OCI-LY1 (cell line): ENCODE results near the gene DTX3.
"Not testable (repeated sequence)": the region's sequence is repeated elsewhere in the genome, so short reads cannot be mapped to it uniquely, and the experiment has no call there.

ENCODE experiments used
- H2AFZ ChIP-seq: fragments of 200-600 bp; sonication (generic), shearing (Covaris generic); 2 replicates; pipeline ENCODE4 v1.6.0; 2014; ENCODE audit warnings: antibody characterized with exemption, mild to moderate bottlenecking, low read length
- H3F3A ChIP-seq: fragments of 200-600 bp; sonication (generic), shearing (Covaris generic); 2 replicates; pipeline ENCODE4 v1.6.0; 2014; ENCODE audit warnings: mild to moderate bottlenecking, antibody characterized with exemption, low read length, moderate library complexity; ENCODE audit not compliant: insufficient read depth
- H3K27ac ChIP-seq: fragments of 200-600 bp; sonication (generic); 2 replicates; pipeline ENCODE4 v1.5.1; 2014; ENCODE audit warnings: low read length, mixed run types, mild to moderate bottlenecking, low read depth; ENCODE audit not compliant: poor library complexity, severe bottlenecking
- H3K27me3 ChIP-seq: fragments of 200-600 bp; sonication (generic); 2 replicates; pipeline ENCODE4 v1.6.0; 2014; ENCODE audit warnings: antibody characterized with exemption, mild to moderate bottlenecking, low read length, moderate library complexity; ENCODE audit not compliant: insufficient read depth
- H3K36me3 ChIP-seq: fragments of 200-600 bp; sonication (generic); 2 replicates; pipeline ENCODE4 v1.6.1; 2014; ENCODE audit warnings: mild to moderate bottlenecking, antibody characterized with exemption, low read length, moderate library complexity, mixed read lengths; ENCODE audit not compliant: insufficient read depth
- H3K4me1 ChIP-seq: fragments of 200-600 bp; sonication (generic); 2 replicates; pipeline ENCODE4 v1.5.1; 2014; ENCODE audit warnings: mild to moderate bottlenecking, low read length, moderate library complexity; ENCODE audit not compliant: insufficient read depth, severe bottlenecking
- H3K4me2 ChIP-seq: fragments of 200-600 bp; sonication (generic), shearing (Covaris generic); 2 replicates; pipeline ENCODE4 v1.6.1; 2014; ENCODE audit warnings: low read length
- H3K4me3 ChIP-seq: fragments of 200-600 bp; sonication (generic); 2 replicates; pipeline ENCODE4 v1.5.1; 2014; ENCODE audit warnings: low read length, low read depth, mild to moderate bottlenecking, mixed read lengths; ENCODE audit not compliant: poor library complexity, severe bottlenecking
- H3K79me2 ChIP-seq: fragments of 200-600 bp; shearing (Covaris generic); 2 replicates; pipeline ENCODE4 v1.6.1; 2016; ENCODE audit warnings: mixed run types, low read length, mixed read lengths; ENCODE audit not compliant: insufficient read depth
- H3K9ac ChIP-seq: fragments of 200-600 bp; sonication (generic), shearing (Covaris generic); 2 replicates; pipeline ENCODE4 v1.6.1; 2014; ENCODE audit warnings: mild to moderate bottlenecking, low read length, mixed read lengths
- H3K9me2 ChIP-seq: fragments of 200-600 bp; sonication (generic), shearing (Covaris generic); 2 replicates; pipeline ENCODE4 v1.6.1; 2014; ENCODE audit warnings: low read depth, mild to moderate bottlenecking, low read length, mixed read lengths
- H3K9me3 ChIP-seq: fragments of 200-600 bp; shearing (Covaris generic); 2 replicates; pipeline ENCODE4 v1.6.1; 2014; ENCODE audit warnings: low read length, mixed read lengths
- H4K20me1 ChIP-seq: fragments of 200-600 bp; sonication (generic), shearing (Covaris generic); 2 replicates; pipeline ENCODE4 v1.6.0; 2016; ENCODE audit warnings: mild to moderate bottlenecking, low read length; ENCODE audit not compliant: insufficient read depth
- EZH2 ChIP-seq: fragments of 200-600 bp; sonication (generic), shearing (Covaris generic); IDR thresholded peaks from 2 replicates; pipeline ENCODE4 v1.8.0; 2017; ENCODE audit warnings: borderline replicate concordance, mixed run types, mild to moderate bottlenecking, antibody characterized with exemption, low read length, moderate library complexity, mixed read lengths
- TF ChIP-seq, protein P1 (sequence below): fragments of 200-600 bp; sonication (generic), shearing (Covaris generic); IDR thresholded peaks from 2 replicates; pipeline ENCODE4 v1.5.1; 2017; ENCODE audit warnings: mild to moderate bottlenecking, antibody characterized with exemption, low read length, moderate library complexity, mixed read lengths

The DTX3 gene

GRCh38 chr12:57616383-57617101 is 11.9 kb downstream of the DTX3 start:
- H3K4me1 ChIP-seq = peaks cover 18% of the 10 kb centered on the region
- H3K27ac ChIP-seq = no peak overlapping the region
- H3K9me3 ChIP-seq = no peaks in the 10 kb centered on the region
- peaks cover 4% of the 10 kb centered on the region; the same call in 1 of the 2 replicates for H3K27me3 ChIP-seq
- H3K9me2 ChIP-seq = no peaks in the 10 kb centered on the region
- no peaks in the 10 kb centered on the region for H4K20me1 ChIP-seq
- TF ChIP-seq, protein P1, sequence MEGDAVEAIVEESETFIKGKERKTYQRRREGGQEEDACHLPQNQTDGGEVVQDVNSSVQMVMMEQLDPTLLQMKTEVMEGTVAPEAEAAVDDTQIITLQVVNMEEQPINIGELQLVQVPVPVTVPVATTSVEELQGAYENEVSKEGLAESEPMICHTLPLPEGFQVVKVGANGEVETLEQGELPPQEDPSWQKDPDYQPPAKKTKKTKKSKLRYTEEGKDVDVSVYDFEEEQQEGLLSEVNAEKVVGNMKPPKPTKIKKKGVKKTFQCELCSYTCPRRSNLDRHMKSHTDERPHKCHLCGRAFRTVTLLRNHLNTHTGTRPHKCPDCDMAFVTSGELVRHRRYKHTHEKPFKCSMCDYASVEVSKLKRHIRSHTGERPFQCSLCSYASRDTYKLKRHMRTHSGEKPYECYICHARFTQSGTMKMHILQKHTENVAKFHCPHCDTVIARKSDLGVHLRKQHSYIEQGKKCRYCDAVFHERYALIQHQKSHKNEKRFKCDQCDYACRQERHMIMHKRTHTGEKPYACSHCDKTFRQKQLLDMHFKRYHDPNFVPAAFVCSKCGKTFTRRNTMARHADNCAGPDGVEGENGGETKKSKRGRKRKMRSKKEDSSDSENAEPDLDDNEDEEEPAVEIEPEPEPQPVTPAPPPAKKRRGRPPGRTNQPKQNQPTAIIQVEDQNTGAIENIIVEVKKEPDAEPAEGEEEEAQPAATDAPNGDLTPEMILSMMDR = no peak
- no peak for TF ChIP-seq EZH2
- H2AFZ ChIP-seq = no peak overlapping the region
- no peaks in the 10 kb centered on the region for H3F3A ChIP-seq
- no peak overlapping the region for H3K4me3 ChIP-seq
- H3K36me3 ChIP-seq = no peaks in the 10 kb centered on the region
- no peaks in the 10 kb centered on the region for H3K79me2 ChIP-seq
- no peak overlapping the region for H3K9ac ChIP-seq
- H3K4me2 ChIP-seq = no peak overlapping the region

GRCh38 chr12:57617942-57618341 is 13.3 kb downstream of the DTX3 start:
- TF ChIP-seq, protein P1 = no peak
- TF ChIP-seq EZH2 = no peak
- Histone ChIP-seq H3K4me1 (peaks cover 16% of the 10 kb centered on the region), H3K36me3 (no peaks in the 10 kb centered on the region), H3K9me3 (no peaks in the 10 kb centered on the region), H2AFZ (no peak overlapping the region), H3K4me3 (no peak overlapping the region), H3K27ac (no peak overlapping the region), H3K4me2 (no peak overlapping the region), H3K27me3 (peaks cover 7% of the 10 kb centered on the region), H3F3A (no peaks in the 10 kb centered on the region), H4K20me1 (no peaks in the 10 kb centered on the region), H3K79me2 (no peaks in the 10 kb centered on the region), H3K9ac (no peak overlapping the region), H3K9me2 (no peaks in the 10 kb centered on the region)

DNA sequence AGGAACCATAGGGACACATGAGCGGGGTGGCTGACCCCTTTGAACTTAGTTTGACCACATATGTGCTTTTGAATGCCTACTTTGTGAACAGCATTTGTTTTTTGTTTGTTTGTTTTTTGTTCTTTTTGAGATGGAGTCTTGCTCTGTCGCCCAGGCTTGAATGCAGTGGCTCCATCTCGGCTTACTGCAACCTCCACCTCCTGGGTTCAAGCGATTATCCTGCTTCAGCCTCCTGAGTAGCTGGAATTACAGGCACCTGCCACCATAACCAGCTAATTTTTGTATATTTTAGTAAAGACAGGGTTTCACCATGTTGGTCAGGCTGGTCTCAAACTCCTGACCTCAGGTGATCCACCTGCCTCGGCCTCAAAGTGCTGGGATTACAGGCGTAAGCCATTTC is 13.8 kb downstream of the DTX3 start:
- peaks cover 16% of the 10 kb centered on the region for H3K4me1 ChIP-seq
- not testable (repeated sequence) for H3F3A ChIP-seq, H3K9me2 ChIP-seq, H3K9me3 ChIP-seq, H3K4me3 ChIP-seq, H2AFZ ChIP-seq, H3K4me2 ChIP-seq, H3K36me3 ChIP-seq, H3K9ac ChIP-seq, H3K79me2 ChIP-seq, H3K27ac ChIP-seq, H3K27me3 ChIP-seq, H4K20me1 ChIP-seq

DNA sequence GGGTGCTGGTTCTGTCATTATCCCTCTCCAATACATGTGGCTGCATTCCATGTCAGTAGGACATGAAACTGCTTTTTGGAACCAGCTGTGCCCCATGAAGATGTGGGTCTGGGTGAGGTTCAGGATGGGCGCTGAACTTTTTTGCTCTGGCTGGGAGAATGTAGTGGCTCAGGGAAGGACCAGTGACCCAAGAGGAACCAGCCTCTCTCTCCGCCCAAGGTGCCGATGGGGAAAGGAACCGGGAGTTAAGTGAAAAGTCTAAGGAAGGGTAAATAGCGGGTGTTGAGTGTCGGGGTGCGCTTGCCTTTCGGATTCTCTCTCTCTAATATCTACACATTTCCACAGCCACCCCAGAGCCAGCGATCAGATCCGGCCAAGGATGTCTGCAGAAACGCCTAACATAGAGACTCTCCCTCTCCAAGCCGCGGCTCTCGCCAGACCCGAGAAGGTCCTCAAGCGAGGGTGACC is 14.4 kb downstream of the DTX3 start:
- no peaks in the 10 kb centered on the region for H3F3A ChIP-seq

More for the DNA sequence above, 14.4 kb downstream of the DTX3 start:
- Histone ChIP-seq H2AFZ (no peak overlapping the region), H3K9me3 (no peaks in the 10 kb centered on the region), H4K20me1 (no peaks in the 10 kb centered on the region), H3K27ac (no peak overlapping the region), H3K36me3 (no peaks in the 10 kb centered on the region), H3K4me1 (peaks cover 11% of the 10 kb centered on the region), H3K9ac (no peak overlapping the region), H3K27me3 (peaks cover 9% of the 10 kb centered on the region), H3K4me3 (no peak overlapping the region), H3K4me2 (no peak overlapping the region), H3K9me2 (no peaks in the 10 kb centered on the region), H3K79me2 (no peaks in the 10 kb centered on the region)
- TF ChIP-seq EZH2 = no peak
- TF ChIP-seq, protein P1 = no peak
